DMS 273 (cell line): Measurements from ENCODE around the gene SORT1.
"Not testable (repeated sequence)": the region's sequence is repeated elsewhere in the genome, so short reads cannot be mapped to it uniquely, and the experiment has no call there.

Source experiments
- DNase-seq: peaks from one replicate; lab custom pipeline; 2025; ENCODE audit not compliant: unreplicated experiment; lab: John Stamatoyannopoulos, UW

Gene SORT1

DNA sequence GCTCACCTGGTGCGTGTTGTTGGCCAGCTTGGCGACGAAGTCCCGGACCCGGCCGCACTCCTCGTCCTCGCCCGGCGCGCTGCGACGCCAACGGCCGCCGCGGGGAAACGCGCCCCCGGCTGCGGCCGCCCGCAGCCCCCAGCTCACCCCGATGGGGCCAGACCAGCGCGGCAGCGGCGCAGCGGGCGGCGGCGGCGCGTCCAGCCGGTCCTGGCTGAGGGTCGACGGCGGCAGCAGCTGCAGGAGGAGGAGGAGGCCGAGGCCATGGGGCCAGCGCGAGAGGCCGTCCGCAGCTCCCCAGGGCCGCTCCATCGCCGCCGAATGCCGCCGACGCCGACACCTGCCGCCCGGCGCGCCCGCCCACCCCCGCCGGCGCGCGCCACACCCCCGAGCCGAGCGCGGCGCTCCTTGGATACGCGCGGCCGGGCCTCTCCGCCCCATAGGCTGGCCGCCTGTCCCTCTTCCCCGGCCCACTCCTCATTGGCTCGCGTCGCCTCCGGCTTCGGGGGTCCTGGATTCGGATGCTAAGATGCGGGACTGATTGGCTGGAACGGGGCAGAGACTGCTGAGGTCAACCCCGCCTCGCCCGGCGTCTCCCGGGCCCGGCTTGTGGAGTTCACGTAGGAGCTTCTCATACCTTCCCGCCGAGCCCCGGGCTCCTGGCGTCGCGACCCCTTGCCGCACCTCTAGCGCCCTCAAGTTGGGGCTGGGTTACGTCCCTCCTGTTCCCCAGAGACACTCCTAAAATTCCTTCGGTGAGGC, at the start of gene SORT1:
Gene SORT1 (minus strand): TSS at position 338 of the 762 bp plus-strand sequence. CDS start 26 bp downstream, at position 312.
- peak; percentile 98 for DNase-seq

DNA sequence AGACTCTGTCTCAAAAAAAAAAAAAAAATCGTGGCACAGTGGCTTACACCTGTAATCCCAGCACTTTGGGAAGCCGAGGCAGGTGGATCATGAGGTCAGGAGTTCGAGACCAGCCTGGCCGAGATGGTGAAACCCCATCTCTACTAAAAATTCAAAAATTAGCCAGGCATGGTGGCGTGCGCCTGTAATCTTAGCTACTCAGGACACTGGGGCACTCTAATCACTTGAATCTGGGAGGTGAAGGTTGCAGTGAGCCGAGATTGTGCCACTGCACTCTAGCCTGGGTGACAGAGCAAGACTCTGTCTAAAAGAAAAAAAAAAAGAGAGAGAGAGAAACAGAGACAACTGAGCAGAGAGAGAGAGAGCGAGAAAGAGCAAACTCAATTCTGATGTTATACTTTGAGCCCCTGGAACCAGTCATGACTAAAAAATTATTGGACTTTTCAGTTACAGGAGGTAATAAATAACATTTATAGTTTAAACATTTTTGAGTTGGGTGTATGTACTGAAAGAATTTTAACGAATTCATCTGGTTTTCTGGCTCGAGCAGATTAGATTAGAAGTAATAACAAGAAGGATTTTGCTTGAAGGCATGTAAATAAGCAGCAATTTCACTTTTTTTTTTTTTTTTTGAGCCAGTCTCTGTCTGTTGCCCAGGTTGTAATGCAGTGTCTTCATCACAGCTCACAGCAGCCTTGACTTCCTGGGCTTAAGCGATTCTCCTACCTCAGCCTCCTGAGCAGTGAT, 48.4 kb upstream of the SORT1 start:
- DNase-seq: not testable (repeated sequence)

DNA sequence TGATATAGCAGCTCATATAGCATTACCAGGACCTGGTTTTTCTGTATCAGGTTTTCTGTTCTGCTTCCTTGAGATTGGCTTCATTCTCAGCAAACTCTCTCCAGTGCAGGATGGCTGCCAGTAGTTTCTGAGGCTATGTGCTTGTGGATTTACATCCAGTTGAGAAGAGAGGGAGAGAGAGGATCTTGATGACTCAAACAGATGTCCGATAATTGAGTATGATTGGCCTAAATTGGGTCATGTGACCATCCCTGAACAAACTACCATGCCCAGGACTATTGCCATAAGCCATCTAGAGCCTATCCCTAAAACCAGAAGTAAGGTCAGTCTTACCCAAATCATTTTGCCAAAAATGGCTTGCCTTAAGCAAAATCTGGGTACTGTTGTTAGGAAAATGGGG, 46.6 kb upstream of the SORT1 start:
- no peak for DNase-seq

DNA sequence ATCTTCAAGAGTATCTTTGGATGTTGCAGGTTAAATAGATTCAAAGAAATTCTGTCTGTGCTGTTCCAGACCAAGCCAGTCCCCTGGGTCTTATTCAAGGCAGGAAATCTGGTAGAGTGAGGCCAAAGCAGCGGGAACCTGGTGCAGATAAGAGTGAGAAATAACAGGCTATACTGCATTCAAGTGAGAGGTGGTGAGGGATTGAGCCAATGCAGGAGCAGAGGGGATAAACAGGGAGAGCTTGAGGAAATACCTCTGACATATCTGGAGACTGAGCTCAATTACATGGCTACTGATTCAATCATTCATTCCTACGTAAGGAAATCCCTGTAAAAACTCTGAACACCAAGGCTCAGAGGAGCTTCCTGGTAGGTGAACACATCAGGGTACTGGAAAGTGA, 45.8 kb upstream of the SORT1 start:
- no peak for DNase-seq

DNA sequence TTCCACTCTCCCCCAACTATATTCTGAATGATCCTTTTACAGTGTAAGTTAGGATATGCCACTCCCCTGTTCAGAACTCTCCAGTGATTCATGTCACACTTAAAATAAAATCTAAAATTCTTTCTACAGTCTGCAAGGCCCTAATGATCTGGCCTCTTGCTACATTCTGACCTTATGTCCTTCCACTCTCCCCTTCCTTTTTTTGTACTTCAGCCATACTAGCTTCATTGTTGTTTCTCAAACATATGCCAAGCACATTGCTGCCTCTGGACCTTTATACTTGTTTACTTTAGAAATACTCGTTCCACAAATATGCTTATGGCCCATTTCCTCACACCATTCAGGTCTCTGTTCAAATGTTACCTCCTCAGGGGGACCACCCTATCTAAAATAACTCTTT, 43.4 kb upstream of the SORT1 start:
- no peak for DNase-seq

DNA sequence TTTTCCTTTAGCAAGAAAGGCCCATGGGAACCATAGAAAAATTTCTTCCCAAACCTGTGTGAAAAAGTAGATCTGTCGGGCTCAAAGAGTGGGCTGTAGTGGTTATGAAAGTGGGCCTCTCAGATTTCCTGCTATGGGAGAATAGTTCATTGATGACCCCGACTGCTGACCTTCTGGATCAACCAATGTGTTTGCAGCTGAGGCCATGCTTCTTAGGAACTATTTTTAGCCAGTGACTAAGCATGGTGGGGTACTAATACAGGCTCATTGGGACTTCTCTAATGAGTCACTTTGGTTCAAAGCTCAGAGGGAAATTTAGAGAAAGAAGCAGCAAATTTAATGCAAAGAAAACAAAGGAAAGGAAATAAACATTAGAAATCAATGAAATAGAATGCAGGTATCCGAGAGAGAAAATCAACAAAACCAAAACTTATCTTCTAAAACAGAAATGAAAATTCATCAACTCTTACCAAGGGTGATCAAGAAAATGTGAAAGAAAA, 41.1 kb upstream of the SORT1 start:
- no peak for DNase-seq

DNA sequence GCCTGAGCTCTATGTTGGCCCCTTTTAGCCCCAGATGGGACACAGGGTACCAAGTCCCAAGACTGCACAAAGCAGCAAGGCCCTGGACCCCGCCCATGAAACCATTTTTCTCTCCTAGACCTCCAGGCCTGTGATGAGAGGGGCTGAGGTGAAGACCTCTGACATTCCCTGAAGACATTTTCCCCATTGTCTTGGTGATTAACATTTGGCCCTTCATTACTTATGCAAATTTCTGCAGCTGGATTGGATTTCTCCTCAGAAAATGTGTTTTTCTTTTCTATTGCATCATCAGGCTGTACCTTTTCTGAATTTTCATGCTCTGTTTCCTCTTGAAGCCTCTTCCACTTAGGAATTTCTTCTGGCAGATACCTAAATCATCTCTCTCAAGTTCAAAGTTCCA, 36.8 kb upstream of the SORT1 start:
- DNase-seq: no peak

DNA sequence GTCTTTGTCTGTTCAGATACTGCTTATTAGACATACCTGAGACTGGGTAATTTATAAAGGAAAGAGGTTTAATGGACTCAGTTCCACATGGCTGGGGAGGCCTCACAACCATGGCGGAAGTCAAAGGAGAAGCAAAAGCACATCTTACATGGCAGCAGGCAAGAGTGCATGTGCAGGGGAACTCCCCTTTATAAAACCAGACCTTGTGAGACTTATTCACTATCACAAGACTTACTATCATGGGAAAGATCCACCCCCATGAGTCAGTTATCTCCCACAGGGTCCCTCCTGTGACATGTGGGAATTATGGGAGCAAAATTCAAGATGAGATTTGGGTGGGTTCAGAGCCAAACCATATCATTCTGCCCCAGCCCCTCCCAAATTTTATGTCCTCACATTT, 35.6 kb upstream of the SORT1 start:
- DNase-seq: no peak

DNA sequence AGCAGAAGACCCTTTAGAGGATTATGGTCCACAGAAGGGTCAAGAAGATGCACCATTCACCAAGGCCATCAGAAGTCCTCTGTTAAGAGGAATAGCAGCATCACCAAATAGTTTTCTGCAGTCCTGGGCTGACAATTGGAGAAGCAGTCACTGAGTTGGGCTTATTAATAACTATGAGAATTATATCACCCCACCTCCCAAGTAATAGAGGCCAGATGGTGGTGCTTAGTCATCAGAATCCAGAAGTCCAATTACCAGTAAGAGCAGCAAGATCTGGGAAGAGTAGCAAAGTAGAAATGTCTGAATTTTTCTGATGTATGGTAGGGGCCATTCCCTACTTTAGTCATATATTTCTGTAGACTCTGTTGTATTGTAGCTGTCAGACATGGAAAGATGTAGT, 34.6 kb upstream of the SORT1 start:
- DNase-seq: peak; percentile 71

DNA sequence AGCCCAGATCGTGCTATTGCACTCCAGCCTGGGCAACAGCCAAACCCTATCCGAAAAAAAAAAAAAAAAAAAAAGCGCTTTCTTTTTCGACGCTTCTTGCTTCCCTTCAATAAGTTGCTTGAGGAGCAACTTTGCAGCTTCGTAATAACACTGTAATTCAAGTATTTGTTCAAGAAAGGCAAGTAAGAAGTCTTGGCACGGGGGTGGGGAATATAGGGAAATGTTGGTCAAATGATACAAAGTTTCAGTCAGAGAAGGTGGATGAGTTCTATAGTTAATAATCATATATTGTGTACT, 29.4 kb upstream of the SORT1 start:
- no peak for DNase-seq

DNA sequence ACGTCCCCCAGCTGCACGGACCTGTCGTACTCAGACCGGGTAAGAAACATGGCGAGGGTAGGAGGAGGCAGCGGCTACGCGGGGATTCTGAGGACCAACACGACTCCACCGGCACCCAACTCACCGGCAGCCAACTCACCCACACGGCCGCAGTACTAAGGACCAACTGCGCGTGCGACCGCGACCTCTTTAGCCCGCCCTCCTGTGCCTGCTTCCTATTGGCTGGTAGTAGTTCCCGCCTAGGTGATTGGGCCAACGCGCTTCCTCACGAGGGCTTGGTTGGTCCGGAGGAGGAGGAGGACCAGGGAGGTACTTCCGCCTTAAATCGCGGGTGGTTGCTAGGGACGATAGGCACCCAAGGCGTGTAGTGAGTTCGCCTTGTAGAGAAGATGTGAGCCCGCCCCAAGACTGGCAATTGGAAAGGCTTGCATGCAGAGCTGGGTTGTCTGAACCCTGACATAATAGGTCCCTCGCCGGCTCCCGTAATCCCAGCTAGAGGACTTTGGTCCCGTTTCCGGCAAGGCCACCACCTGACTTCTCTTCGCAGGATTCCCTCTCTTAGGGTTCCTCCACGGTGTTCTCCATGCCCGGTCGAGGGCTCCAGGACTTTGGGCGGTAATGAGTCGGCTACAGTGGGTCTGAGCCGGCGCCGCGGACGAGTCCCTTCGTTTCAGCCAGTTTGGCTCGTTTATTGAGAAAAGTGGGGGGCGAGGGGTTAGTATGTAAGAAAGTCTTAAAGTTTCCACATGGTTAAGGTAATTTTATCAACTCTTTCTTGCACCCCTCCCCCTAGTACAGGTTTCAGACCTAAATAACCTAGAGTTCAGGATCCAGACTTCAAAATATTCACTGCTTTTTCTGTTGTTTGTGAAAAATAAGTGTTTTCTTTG, 28.8 kb upstream of the SORT1 start, which contains the start of gene PSMA5:
Gene PSMA5 (minus strand): TSS at position 168 of the 890 bp plus-strand sequence. CDS start 118 bp downstream, at position 50.
- peak; percentile 99 for DNase-seq

DNA sequence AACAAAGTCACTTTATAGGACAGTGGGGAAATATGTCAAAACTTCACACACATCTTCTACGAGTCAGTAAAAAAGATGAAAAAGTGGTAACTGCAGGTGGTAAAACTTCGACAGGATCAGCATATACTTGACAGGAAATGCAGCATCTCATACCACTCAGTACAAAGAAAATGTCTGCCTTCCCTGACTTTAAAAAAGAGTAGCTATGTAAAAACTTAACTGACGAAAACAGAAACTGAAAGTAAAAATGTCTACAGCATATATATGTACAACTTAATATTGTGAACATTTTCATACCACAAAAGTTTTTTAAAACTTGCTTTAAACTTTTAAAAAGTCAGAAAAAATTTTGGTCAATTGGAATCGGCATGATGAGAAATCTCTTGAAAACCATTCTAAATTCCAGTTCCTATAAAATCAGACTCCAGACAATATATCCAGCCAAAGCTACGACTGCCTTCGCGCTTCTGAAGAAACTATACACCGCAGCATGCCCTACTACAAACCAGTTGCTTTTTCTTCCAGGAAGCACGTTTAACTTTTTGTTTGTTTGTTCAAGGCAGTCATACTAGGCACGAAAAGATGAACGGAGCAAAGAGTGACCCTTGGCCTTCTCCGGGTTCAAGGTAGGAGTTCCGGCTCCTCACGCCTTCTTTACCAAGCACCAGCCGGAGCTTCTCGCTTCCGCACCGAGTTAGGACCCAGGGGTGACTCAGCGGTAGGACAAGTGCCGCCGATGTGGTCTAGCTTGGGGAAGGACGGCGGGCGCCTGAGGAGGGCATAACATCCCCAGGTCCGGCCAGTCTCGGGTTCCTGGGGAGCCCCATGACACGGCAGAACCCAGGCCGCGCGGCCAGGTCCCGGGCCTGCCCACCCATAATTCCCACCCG, 27.9 kb upstream of the SORT1 start:
- peak; percentile 75 for DNase-seq

DNA sequence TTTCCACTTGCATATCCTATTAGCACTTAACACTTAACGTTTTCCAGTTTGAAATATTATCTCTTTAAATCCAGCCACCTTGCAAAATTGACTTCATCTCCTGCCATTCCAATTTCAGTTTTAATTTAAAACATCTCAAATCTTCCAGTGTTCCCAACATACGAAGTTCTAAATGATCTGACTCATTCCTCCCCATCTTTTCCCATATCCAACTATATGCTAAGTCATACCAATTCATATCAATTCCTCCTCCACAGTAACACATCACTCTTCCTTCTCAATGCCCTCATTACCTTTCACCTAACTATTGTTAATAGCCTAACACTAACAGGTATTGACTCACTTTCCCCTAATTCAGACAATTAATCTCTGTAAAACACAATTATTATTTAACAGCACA, 25.8 kb upstream of the SORT1 start:
- DNase-seq: no peak

DNA sequence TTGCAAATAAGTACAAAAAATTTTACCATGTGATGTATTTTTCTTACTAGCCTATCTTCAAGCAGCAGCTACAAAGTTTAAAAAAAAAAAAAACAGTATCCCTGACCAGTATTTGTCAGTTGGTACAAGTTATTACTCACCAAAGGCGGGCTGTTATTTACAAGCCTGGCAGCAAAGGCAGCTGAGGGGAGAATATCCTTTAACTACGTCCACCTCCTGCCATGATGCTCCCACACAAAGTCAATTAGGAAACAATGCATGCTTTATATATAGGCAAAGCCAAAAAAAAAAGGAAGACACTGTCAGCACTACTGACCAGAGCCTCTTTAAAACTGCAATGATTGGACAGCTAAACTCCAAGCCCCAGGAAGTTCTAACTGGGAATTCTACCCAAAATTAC, 14.8 kb upstream of the SORT1 start:
- no peak for DNase-seq

DNA sequence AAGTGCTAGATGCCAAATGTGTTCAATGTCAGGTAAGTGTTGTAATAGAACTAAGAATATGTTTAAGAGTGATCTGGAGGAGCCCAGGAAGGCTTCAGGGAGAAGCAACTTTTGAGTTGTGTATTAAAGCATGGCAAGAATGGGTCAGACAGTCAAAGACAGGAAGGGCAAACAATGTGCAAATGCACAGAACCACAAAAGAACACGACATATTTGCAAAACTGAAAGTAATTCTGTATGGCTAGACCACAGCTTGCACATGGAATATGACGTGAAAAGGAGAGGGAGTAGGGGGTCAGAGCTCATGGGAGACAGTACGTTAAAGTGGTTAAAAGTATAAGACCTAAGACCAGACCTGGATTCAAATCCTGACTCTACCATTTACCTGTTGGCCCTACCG, 7.1 kb upstream of the SORT1 start:
- no peak for DNase-seq

DNA sequence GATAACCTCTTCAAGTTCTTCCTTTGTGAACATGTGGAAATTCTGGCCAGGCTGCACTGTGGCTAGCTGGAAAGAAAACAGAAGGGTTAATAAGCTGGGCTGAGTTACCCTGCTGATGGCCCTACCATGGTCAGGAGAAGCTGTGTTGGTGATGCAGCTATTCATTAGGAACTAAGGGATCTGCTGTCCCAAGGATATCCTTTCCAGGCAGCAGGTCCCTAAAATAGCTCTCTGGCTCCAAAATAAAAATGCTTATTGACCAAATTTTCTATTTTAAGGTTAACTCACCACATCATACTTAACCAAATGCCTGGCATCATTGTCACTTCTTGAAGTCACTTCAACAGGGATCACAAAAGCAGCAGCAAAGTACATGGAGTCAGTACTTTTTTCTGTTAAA, 4.3 kb upstream of the SORT1 start:
- DNase-seq: no peak

DNA sequence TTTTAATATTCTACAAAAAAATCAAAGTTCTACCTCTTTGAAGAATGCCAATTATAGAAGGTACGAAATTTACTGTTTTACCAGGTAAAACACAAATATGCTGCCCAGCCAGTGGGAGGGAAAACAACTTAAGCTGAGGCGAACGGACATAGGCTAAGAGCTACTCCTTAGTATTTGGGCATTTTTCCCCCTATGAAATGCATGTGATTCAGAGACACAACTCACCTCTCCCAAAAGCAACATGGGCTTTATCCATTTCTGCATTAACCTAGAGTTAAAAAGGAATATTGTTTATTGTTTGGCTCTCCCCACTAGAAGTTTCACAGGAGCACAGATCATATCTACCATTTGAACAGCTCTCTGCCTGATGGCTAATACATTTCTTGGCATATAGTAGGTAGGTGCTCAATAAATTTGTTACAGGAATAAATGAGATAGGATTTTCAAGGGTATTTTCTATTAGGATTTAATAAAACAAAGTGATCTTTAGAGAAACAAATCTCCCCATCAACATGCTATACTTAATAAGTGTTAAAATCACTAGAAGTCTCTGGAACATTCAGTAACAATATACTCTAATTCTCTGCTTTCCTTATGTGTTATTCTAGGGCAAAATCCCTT, 2.4 kb upstream of the SORT1 start:
- no peak for DNase-seq

DNA sequence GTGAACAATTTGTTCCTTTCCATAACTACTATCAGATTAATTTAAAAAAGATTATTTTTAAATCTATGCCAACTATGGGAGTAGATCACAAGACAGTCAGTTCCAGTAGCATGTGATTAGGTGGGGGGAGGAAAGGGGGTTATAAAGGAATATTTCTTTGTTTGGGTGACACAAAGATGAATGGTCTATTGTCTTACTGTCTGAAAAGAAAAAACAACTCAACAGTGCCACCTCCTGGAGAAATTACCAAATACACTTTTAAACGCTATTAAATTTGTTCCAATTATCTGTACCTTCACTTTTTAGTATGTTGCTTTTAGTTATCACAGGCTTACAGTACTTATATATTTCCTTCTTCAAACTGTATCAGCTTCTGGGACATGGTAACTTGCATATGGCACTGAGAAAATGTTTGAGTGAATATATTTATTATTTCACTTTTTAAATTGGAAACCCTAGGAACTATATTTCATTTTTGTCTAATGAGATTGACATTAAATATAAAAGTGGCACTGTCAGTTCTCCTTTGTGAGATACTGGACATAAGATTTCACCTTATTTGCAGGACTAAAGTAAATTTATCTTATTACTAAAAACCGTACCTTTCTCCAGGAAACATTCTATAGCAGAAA, 1.7 kb upstream of the SORT1 start:
- peak; percentile 81 for DNase-seq
